SJCRH30 (cell line): ENCODE results near the gene DMD. TPM values are rescaled to one million over a fixed set of nuclear protein-coding genes. Genes with fewer than 3 reads are reported as not detected.

Experiments used
- DNase-seq, 2 experiments: peaks; one replicate each; pipeline ENCODE4 v3.0.0-alpha.2; 2015 to 2020
- H3K27ac ChIP-seq: fragments of 250-450 bp; sonication (Bioruptor Pico); 2 replicates; pipeline ENCODE4 v1.5.1; 2020; ENCODE audit warnings: mild to moderate bottlenecking, moderate library complexity
- H3K27me3 ChIP-seq: fragments of 250-450 bp; sonication (Bioruptor Pico); 2 replicates; pipeline ENCODE4 v1.5.1; 2020; ENCODE audit warnings: mild to moderate bottlenecking, moderate library complexity
- H3K36me3 ChIP-seq: fragments of 250-450 bp; sonication (Bioruptor Pico); 2 replicates; pipeline ENCODE4 v1.5.1; 2020; ENCODE audit warnings: mild to moderate bottlenecking, moderate library complexity
- H3K4me1 ChIP-seq: fragments of 250-450 bp; sonication (Bioruptor Pico); 2 replicates; pipeline ENCODE4 v1.5.1; 2020; ENCODE audit warnings: mild to moderate bottlenecking, moderate library complexity
- H3K4me3 ChIP-seq: fragments of 250-450 bp; sonication (Bioruptor Pico); 2 replicates; pipeline ENCODE4 v1.5.1; 2020; ENCODE audit warnings: mild to moderate bottlenecking, moderate library complexity
- H3K9me3 ChIP-seq: fragments of 250-450 bp; sonication (Bioruptor Pico); replicated peaks from 2 replicates; pipeline ENCODE4 v1.5.1; 2020; ENCODE audit warnings: mild to moderate bottlenecking, moderate library complexity
- total RNA-seq: library from RNA; depleted of rRNA; stranded (reverse); fragments of >200 nt; shearing (Covaris generic); gene quantifications from 2 replicates; pipeline ENCODE4 v1.2.3, GENCODE V29; 2014

The DMD gene
- total RNA-seq, 1 experiment from 2014 or later = 94.8 TPM

DNA sequence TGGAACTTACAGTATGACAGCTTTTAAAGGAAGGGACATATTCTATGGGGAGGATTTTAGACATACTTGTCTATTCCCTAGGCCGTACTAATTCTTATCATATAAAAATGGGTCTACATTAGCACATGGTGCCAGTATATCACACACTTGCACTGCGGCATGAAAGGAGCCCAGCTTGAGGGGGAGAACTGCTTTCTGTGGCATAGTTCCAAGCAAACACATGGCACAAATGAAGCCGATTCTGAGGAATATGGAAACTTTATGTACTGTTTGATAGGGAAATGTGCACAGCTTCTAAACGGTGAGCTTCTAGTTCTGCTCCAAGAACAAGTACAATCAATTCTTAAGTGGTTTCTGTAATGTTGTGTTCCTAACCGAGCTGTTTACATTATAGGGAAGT, 1463.9 kb downstream of the DMD start:
- DNase-seq = no peak
- Histone ChIP-seq H3K27ac (no peak overlapping the region), H3K4me1 (no peaks in the 10 kb centered on the region), H3K4me3 (no peak overlapping the region), H3K36me3 (no peaks in the 10 kb centered on the region), H3K27me3 (no peaks in the 10 kb centered on the region), H3K9me3 (no peaks in the 10 kb centered on the region)

DNA sequence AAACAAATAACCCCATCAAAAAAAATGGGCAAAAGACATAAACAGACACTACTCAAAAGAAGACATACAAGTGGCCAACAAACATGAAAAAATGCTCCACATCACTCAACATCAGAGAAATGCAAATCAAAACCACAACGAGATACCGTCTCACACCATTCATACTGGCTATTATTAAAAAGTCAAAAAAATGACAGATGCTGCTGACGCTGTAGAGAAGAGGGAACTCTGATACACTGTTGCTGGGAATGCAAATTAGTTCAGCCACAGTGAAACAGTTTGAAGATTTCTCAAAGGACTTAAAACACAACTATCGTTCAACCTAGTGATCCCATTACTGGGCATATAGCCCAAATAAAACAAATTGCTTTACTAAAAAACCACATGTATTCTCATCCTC, 1468.3 kb downstream of the DMD start:
- H3K36me3 ChIP-seq = no peaks in the 10 kb centered on the region

DNA sequence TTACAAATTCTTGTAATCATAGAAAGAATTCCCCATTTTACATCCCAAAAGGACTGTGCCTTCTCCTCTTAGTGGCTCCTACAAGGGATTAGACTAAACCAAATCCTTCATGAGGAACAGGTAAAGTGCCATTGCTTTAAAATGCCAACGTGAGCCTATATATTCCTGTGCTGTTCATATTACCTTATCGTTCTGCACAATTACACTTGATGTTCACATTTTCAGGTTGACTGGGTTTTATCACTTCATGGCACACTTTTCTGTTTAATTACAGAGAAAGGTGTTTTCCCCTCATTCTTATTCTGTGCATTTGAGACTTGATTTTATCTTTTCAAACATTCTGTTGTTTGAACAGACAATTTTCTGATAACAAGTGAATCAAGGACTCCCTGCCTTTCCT, 1493.9 kb downstream of the DMD start:
- Histone ChIP-seq H3K4me3 (no peak overlapping the region), H3K36me3 (no peaks in the 10 kb centered on the region), H3K27me3 (no peaks in the 10 kb centered on the region), H3K4me1 (no peaks in the 10 kb centered on the region), H3K9me3 (no peaks in the 10 kb centered on the region), H3K27ac (no peak overlapping the region)
- no peak for DNase-seq

More for the DNA sequence above, 1468.3 kb downstream of the DMD start:
- Histone ChIP-seq H3K27ac (no peak overlapping the region), H3K27me3 (no peaks in the 10 kb centered on the region), H3K9me3 (no peaks in the 10 kb centered on the region), H3K4me3 (no peak overlapping the region), H3K4me1 (no peaks in the 10 kb centered on the region)
- no peak for DNase-seq

DNA sequence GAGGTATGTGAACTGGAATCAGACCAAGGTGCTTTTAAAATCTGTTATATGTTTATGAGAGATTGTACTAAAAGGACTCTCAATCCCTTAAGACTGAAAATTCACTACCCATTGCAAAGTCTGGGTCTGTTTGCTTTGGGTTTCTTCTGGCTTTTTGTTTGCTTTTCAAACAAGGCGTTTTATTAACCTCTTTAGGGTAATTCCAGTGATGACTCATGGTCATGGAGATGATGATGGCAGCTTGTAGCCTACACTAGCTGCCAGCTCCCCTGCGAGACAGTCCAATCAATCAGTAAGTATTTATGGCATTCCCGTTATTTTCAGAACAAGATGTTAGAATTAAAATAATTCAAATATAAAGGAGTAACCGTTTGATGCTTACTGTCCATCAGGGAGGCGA, 1495.7 kb downstream of the DMD start:
- H3K36me3 ChIP-seq = no peaks in the 10 kb centered on the region
- no peaks in the 10 kb centered on the region for H3K27me3 ChIP-seq
- H3K9me3 ChIP-seq = no peaks in the 10 kb centered on the region
- no peak overlapping the region for H3K4me3 ChIP-seq
- no peak for DNase-seq
- H3K27ac ChIP-seq = no peak overlapping the region
- no peaks in the 10 kb centered on the region for H3K4me1 ChIP-seq

DNA sequence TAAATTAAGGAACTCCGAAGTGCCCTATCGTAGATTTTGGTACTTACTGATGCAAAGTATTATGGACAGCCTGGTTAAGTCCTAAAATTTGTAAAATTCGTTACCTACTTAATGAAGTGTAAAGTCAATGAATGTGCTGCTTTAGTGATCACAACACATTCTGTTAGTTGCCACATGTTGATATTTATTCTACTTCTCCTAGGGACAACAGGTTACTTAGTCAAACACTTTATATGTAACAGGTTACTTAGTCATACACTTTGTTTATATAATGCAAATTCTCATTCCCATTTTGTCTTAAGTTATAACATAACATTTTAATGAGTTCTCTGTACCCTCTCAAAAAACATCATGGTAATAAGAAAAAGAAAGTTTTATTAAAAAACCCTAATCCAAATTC, 1496.6 kb downstream of the DMD start:
- H3K4me1 ChIP-seq = no peaks in the 10 kb centered on the region
- DNase-seq = no peak
- no peaks in the 10 kb centered on the region for H3K27me3 ChIP-seq
- H3K9me3 ChIP-seq = no peaks in the 10 kb centered on the region
- no peak overlapping the region for H3K27ac ChIP-seq
- H3K4me3 ChIP-seq = no peak overlapping the region
- H3K36me3 ChIP-seq = no peaks in the 10 kb centered on the region

DNA sequence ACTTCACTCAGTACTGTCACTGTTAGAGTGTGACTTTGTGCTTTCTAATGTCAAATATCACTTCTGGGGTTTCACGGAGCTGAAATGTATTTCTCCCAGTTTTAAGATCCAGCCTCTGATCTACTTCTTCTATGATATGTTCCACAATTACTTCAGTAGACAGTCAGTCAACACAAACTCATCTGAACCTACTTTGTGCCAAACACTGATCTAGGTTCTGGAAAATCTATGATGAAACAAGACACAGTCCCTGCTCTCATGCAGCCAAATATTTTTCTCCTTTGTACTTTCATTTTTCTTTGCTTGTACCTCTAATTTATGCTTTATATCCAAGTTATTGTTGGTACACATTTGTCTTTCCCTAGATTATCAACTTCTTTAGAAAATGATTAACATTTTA, 1498.2 kb downstream of the DMD start:
- Histone ChIP-seq H3K4me3 (no peak overlapping the region), H3K27me3 (no peaks in the 10 kb centered on the region), H3K4me1 (peaks cover under 1% of the 10 kb centered on the region), H3K27ac (no peak overlapping the region), H3K36me3 (no peaks in the 10 kb centered on the region), H3K9me3 (no peaks in the 10 kb centered on the region)
- no peak for DNase-seq

DNA sequence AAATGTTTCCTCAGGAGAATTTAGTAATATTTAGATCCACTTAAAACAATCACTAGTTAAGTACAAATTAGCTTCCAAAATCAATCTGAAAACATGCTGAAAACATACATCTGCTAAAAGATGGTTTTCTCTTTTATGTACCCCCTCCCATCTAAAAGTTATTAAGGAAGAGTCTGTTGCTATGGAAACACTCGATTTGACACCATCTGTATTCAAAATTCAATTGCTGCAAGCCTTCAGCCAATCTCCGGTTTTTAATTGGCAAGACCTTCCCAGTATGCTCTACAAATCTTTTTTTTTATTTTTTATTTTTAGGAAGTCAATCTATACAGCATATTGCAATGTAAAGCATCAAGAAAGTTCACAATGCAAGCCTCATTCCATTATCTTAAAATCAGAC, 1500.2 kb downstream of the DMD start:
- Histone ChIP-seq H3K27me3 (no peaks in the 10 kb centered on the region), H3K4me1 (peaks cover 20% of the 10 kb centered on the region), H3K27ac (no peak overlapping the region), H3K9me3 (no peaks in the 10 kb centered on the region), H3K36me3 (no peaks in the 10 kb centered on the region), H3K4me3 (no peak overlapping the region)
- DNase-seq = no peak

DNA sequence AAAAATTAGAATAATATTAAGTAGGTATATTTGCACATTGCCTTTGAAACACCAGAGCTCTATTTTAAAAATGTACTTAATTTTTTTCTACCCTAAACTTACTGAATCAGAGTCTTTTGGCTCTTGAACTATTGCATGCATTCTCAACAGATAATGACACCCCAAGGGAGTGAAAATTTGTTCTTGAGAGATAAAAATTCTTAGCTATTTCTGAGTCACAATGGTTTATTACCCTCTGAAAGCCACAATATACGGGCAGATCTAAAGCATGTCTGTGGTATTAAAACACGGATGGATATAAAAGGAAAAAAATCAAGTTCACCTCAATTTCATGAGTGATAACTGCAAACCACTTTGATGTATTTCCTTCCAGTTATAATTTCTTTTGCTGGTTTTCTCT, 1503.2 kb downstream of the DMD start:
- no peak for DNase-seq
- no peaks in the 10 kb centered on the region for H3K9me3 ChIP-seq
- H3K4me3 ChIP-seq = no peak overlapping the region
- H3K27ac ChIP-seq = peak overlapping the region; percentile 96; the same call in 1 of the 2 replicates
- peaks cover 33% of the 10 kb centered on the region for H3K4me1 ChIP-seq
- no peaks in the 10 kb centered on the region for H3K36me3 ChIP-seq
- no peaks in the 10 kb centered on the region for H3K27me3 ChIP-seq

DNA sequence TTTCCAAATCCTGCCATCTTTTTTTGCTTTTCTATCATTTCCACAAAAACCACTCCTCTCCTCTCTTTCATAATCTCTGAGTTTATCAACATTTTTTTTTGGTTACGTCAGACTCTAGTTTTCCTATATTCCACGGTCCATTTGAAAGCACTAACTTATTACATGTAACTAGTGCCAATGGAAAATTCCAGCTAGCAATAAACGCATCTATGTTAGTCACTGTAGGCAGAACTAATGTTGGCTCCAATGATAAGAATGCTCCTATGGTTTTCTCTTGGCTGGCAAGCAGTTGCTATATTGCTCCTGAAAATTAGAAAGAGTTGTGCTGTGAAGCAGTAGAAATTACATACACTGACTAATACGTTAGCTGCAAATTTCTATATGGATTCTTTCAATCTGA, 1504.9 kb downstream of the DMD start:
- Histone ChIP-seq H3K36me3 (no peaks in the 10 kb centered on the region), H3K27ac (peak overlapping the region; percentile 96), H3K9me3 (no peaks in the 10 kb centered on the region), H3K27me3 (no peaks in the 10 kb centered on the region), H3K4me3 (no peak overlapping the region), H3K4me1 (peaks cover 36% of the 10 kb centered on the region)
- DNase-seq = peak; percentile 26 to 70

DNA sequence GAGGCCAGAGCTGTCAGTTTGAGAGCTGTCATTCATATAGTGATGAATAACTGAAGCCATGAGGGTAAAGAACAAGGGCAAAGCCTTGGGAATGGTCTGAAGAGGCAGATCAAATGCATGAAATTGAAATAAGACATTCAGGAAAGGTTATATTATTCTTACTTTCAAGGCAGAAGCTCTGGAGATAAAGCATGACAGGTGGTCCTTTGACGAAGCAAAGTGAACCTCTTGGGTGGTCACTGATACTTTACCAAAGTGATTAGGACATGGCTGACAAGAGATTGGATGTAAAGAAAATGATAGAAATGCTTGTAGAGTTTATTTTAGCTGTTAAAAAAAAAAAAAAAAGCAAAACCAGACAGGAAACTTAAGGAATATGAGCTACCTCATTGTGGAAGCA, 1505.5 kb downstream of the DMD start:
- no peaks in the 10 kb centered on the region for H3K27me3 ChIP-seq
- peaks cover 36% of the 10 kb centered on the region for H3K4me1 ChIP-seq
- H3K4me3 ChIP-seq = no peak overlapping the region
- no peaks in the 10 kb centered on the region for H3K9me3 ChIP-seq
- H3K27ac ChIP-seq = peak overlapping the region; percentile 96
- DNase-seq = peak; percentile 51 to 83
- no peaks in the 10 kb centered on the region for H3K36me3 ChIP-seq

DNA sequence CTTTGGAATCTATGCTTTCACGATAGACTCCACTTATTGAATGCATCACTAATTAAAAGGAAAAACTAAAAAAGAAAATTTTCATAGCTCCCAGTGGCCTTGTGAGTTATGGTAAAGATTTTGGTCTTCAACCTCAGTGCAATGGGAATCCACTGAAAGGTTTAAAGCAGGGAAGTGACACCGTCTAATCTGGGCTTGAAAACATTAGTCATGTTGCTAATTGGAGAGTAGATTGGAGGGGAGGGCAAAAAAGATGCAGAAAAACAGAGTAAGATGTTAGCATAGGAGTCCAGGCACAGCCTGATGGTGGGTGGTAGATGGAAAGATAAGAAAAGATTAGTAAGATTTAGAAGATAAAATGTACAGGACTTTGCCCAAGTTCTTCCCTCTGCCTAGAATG, 1506.4 kb downstream of the DMD start:
- no peaks in the 10 kb centered on the region for H3K27me3 ChIP-seq
- H3K36me3 ChIP-seq = no peaks in the 10 kb centered on the region
- H3K4me3 ChIP-seq = no peak overlapping the region
- peak; percentile 36 to 73 for DNase-seq
- peak overlapping the region; percentile 96 for H3K27ac ChIP-seq
- H3K4me1 ChIP-seq = peaks cover 36% of the 10 kb centered on the region
- H3K9me3 ChIP-seq = no peaks in the 10 kb centered on the region

DNA sequence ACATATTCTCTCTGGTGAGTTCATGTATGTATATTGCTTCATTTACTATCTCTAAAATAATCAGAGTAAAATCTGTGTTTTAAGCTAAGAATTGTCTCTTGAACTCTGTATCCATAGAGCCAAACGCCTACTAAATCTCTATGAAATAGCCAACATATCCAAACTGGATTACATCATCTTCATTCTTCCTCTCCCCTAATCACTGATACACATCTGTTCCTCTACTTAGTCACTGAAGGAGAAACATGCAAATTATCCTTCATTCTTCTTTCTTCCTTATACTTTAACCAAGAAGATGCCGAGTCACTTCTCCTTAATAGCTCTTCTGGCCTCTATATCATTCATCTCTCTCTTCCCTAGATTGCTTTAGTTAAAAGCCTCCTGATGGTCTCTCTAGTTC, 1509.1 kb downstream of the DMD start:
- Histone ChIP-seq H3K9me3 (no peaks in the 10 kb centered on the region), H3K4me3 (no peak overlapping the region), H3K27ac (no peak overlapping the region), H3K27me3 (no peaks in the 10 kb centered on the region), H3K4me1 (peaks cover 26% of the 10 kb centered on the region), H3K36me3 (no peaks in the 10 kb centered on the region)
- DNase-seq = no peak

DNA sequence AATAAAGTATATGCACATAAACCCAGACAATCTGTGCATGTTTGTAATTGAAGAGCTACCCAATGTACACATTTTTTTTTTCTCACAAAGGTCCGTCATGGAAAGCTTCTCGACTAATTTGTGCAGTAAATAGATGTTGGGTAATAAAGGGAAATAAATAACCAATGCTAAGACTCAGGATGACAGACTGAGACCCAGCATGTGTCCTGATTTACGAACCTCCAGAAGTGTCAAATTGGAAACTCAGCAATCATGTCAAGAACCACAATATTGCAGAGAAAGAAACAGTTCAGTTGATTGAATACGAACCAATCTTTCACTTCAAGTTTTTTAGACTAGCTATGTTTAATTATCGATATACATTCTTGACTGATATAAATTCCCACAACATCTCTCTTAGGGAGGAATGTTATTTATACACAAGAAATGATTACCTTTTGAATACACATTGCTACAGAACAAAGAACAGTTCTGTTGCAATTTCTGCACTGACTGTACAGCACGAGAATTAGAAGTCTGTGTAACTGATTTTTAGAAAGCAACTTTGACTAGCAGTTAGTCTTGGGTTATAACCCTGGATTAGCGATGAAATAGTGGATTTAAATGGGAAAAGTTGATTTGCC, 1513.9 kb downstream of the DMD start:
- Histone ChIP-seq H3K4me1 (peaks cover 3% of the 10 kb centered on the region; the same call in 1 of the 2 replicates), H3K36me3 (no peaks in the 10 kb centered on the region), H3K27ac (no peak overlapping the region), H3K9me3 (no peaks in the 10 kb centered on the region), H3K4me3 (no peak overlapping the region), H3K27me3 (no peaks in the 10 kb centered on the region)
- no peak for DNase-seq

DNA sequence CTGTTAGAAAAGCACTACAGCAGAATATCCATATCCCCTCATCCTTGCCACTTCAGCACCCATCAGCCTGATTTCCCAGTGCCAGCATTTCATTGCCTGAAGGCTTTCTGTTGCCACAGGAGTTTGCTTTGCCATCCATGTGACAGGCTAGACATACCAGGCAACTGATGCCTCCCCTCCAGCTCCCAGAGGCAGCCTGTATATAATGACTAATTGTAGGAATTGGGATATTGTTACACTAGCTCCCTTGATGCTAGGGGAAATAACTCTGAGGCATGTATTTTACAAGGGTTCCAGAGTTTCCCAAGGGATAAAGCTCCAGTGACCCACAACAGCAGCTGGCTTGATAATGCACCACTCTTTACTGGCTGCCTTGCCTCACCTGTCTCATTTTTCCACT, 1531.5 kb downstream of the DMD start:
- peak; percentile 70 to 82 for DNase-seq
- peak overlapping the region; percentile 46 for H3K27ac ChIP-seq
- H3K36me3 ChIP-seq = no peaks in the 10 kb centered on the region

DNA sequence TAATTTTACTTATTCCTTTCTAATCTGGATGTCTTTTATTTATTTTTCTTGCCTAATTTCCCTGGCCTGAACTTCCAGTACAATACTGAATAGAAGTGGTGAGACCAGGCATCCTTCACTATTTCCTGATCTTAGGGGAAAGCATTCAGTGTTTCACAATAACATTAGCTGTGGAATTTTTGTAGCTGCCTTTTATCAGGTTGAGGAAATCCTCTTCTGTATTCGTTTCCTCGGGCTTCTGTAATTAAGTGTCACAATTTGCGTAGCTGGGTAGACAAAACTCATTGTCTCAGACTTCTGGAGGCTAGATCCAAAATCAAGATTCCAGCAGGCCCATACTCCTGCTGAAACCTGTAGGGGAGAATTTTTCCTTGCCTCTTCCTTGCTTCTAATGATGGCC, 1541.1 kb downstream of the DMD start:
- DNase-seq = no peak
- Histone ChIP-seq H3K4me1 (no peaks in the 10 kb centered on the region), H3K27me3 (no peaks in the 10 kb centered on the region), H3K36me3 (no peaks in the 10 kb centered on the region), H3K4me3 (no peak overlapping the region), H3K27ac (no peak overlapping the region), H3K9me3 (no peaks in the 10 kb centered on the region)

More for the DNA sequence above, 1531.5 kb downstream of the DMD start:
- H3K4me3 ChIP-seq = no peak overlapping the region
- no peaks in the 10 kb centered on the region for H3K9me3 ChIP-seq
- H3K4me1 ChIP-seq = peaks cover 5% of the 10 kb centered on the region; the same call in 1 of the 2 replicates
- no peaks in the 10 kb centered on the region for H3K27me3 ChIP-seq

DNA sequence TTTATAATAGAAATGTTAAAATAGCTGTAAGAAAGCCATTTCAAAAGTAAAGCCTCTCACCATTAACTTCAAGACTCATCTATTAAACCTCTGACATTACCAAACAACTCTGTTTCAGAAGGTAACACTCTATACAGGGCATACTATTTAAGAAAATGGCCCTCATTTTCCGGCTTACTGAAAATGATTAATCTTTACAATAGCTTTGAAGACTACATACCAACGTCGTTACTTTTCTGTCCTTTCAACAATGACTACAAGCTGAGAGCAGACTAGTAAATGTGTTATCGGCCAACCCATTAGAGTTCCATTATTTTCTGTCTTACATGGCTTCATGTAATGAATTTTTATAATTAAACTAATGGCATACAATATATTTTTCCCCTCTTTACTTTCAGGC, 1545.9 kb downstream of the DMD start:
- Histone ChIP-seq H3K4me1 (no peaks in the 10 kb centered on the region), H3K27ac (no peak overlapping the region), H3K9me3 (no peaks in the 10 kb centered on the region), H3K4me3 (no peak overlapping the region), H3K27me3 (no peaks in the 10 kb centered on the region), H3K36me3 (no peaks in the 10 kb centered on the region)
- DNase-seq = no peak
